Neutrophil (primary cell): ENCODE measurements around the gene CLCNKA.
"Not testable (repeated sequence)": the region's sequence is repeated elsewhere in the genome, so short reads cannot be mapped to it uniquely, and the experiment has no call there.

Experiments used
- H3K27ac ChIP-seq: fragments of 200-600 bp; sonication (generic); 2 replicates; pipeline ENCODE4 v1.5.1; 2016; ENCODE audit warnings: mild to moderate bottlenecking, moderate library complexity
- H3K27me3 ChIP-seq: fragments of 200-600 bp; sonication (generic); 2 replicates; pipeline ENCODE4 v1.6.0; 2016; ENCODE audit warnings: mild to moderate bottlenecking
- H3K36me3 ChIP-seq: fragments of 200-600 bp; sonication (generic); 2 replicates; pipeline ENCODE4 v1.5.1; 2017
- H3K4me1 ChIP-seq, 2 experiments: fragments of 200-600 bp in 1 of 2; sonication (generic) in 1 of 2; 1 replicate in 1 of 2; 2 replicates in 1 of 2; pipeline versions ENCODE4 v1.5.1 to v1.6.1; 2013 to 2016; ENCODE audit warnings: low read depth in 1 of 2, low read length in 1 of 2, mild to moderate bottlenecking in 1 of 2, moderate library complexity in 1 of 2; ENCODE audit not compliant: control insufficient read depth in 1 of 2, insufficient read depth in 1 of 2
- H3K4me3 ChIP-seq, 2 experiments: fragments of 200-600 bp in 1 of 2; sonication (generic) in 1 of 2; 1 replicate in 1 of 2; 2 replicates in 1 of 2; pipeline ENCODE4 v1.5.1; 2013 to 2016; ENCODE audit warnings: low read depth in 1 of 2, low read length in 1 of 2, mild to moderate bottlenecking in 1 of 2, moderate library complexity in 1 of 2
- H3K9me3 ChIP-seq: fragments of 200-600 bp; sonication (generic); 2 replicates; pipeline ENCODE4 v1.5.1; 2016
- TF ChIP-seq, protein P1 (sequence below): fragments of 200-600 bp; sonication (generic); IDR thresholded peaks from 2 replicates; pipeline ENCODE4 v1.5.1; 2016; ENCODE audit warnings: antibody characterized with exemption

Gene CLCNKA

GRCh38 chr1:16020325-16020724 lies 1.5 kb upstream of the CLCNKA start:
- Histone ChIP-seq H3K9me3 (no peaks in the 10 kb centered on the region), H3K27me3 (peaks cover 6% of the 10 kb centered on the region), H3K27ac (no peak overlapping the region), H3K36me3 (no peaks in the 10 kb centered on the region), H3K4me3 (no peak overlapping the region), H3K4me1 (no peaks in the 10 kb centered on the region)
- TF ChIP-seq, protein P1, sequence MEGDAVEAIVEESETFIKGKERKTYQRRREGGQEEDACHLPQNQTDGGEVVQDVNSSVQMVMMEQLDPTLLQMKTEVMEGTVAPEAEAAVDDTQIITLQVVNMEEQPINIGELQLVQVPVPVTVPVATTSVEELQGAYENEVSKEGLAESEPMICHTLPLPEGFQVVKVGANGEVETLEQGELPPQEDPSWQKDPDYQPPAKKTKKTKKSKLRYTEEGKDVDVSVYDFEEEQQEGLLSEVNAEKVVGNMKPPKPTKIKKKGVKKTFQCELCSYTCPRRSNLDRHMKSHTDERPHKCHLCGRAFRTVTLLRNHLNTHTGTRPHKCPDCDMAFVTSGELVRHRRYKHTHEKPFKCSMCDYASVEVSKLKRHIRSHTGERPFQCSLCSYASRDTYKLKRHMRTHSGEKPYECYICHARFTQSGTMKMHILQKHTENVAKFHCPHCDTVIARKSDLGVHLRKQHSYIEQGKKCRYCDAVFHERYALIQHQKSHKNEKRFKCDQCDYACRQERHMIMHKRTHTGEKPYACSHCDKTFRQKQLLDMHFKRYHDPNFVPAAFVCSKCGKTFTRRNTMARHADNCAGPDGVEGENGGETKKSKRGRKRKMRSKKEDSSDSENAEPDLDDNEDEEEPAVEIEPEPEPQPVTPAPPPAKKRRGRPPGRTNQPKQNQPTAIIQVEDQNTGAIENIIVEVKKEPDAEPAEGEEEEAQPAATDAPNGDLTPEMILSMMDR, result no peak

DNA sequence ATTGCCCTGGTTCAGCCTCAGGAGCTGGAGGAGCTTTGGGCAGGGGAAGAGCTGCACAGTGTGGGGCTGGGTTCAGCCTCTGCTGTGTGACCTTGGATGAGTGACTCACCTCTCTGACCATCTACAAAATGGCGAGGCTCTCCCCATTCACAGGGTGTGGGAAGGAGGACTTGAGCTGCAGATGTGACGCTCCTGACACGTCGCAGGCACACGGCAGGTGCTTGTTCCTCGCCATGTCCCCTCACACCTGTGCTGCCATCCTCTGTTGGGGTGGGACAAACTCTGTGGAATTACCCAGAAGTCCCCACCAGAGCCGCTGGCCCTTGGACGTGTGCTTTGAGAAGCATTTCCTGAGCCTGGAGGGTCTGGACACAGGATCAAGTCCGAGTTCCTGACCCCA lies 958 bp upstream of the CLCNKA start:
- not testable (repeated sequence) for H3K36me3 ChIP-seq, H3K27me3 ChIP-seq, H3K9me3 ChIP-seq, H3K27ac ChIP-seq, H3K4me3 ChIP-seq, H3K4me1 ChIP-seq

GRCh38 chr1:16022393-16022792 lies 557 bp downstream of the CLCNKA start:
- TF ChIP-seq, protein P1, result no peak
- Histone ChIP-seq H3K27ac (no peak overlapping the region), H3K9me3 (no peaks in the 10 kb centered on the region), H3K36me3 (no peaks in the 10 kb centered on the region), H3K27me3 (peaks cover 23% of the 10 kb centered on the region), H3K4me3 (no peak overlapping the region), H3K4me1 (no peaks in the 10 kb centered on the region)

DNA sequence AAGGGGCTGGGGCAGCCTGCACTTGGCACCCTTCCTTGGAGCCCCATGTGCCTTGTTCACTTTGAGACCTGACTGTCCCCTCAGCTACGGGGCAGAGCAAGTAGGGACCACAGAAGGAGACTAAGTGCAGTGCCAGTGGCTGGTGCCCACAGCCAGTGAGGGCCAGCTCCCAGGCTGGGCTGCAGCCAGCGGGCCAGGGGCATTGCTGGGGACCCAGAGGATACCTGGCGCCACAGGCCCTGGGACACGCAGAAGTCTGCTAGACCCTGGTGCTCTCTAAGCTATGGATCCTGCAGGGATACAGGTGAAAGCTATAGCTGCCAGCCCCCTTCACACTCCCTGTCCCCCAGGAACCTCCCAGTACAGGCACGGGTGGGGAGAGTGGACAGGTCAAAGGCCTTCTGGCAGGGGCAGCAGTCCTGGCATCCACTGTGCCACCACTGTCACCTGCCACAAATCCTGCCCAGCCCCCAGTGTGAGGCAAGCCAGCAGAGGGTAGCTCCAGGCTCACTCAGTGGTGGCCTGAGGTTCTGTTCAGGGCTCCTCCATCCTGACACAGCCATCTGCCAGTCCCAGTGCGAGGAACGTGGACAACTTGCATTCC lies 1.3 kb downstream of the CLCNKA start:
- TF ChIP-seq, protein P1, result no peak
- no peak overlapping the region for H3K4me3 ChIP-seq
- no peaks in the 10 kb centered on the region for H3K4me1 ChIP-seq
- no peak overlapping the region for H3K27ac ChIP-seq
- peaks cover 29% of the 10 kb centered on the region for H3K27me3 ChIP-seq
- H3K9me3 ChIP-seq, result no peaks in the 10 kb centered on the region
- H3K36me3 ChIP-seq, result no peaks in the 10 kb centered on the region

- peaks cover 36% of the 10 kb centered on the region for H3K27me3 ChIP-seq
- H3K4me1 ChIP-seq, H3K36me3 ChIP-seq, H3K4me3 ChIP-seq, H3K27ac ChIP-seq, H3K9me3 ChIP-seq: not testable (repeated sequence)
Observed at GRCh38 chr1:16026302-16026701, 4.5 kb downstream of the CLCNKA start.

DNA sequence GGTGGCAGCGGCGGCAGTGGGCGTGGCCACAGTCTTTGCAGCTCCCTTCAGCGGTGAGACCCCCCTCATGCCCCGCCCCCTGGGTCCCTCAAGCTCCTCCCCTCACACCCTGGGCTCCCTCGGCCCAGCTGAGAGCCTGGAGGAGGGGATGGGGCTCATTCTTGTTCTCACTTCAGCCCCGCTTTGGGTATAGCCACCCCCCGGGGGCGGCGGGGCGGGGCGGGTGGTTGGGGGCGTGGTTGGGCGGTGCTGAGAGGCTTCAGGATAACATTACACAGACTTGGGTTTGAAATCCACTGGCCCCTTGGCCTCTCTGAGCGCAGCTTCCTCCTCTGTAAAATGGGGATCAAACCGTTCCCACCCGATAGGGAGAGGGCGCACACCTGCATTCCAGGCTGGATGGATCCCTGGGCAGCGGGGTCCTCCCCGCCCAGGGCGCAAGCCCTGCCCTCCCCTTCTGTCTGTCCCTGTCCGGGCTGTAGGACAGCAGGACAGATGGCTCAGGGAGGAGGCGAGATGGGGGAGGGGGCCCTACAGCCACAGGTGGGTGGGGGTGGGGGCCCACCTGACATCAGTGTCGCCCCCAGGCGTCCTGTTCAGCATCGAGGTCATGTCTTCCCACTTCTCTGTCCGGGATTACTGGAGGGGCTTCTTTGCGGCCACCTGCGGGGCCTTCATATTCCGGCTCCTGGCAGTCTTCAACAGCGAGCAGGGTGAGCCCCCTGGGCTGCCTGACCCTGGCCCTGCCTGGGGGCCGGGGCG lies 5.1 kb downstream of the CLCNKA start:
- peaks cover 36% of the 10 kb centered on the region for H3K27me3 ChIP-seq
- H3K27ac ChIP-seq, result no peak overlapping the region
- H3K9me3 ChIP-seq, result no peaks in the 10 kb centered on the region

More for the DNA sequence above, 5.1 kb downstream of the CLCNKA start:
- TF ChIP-seq, protein P1, result no peak
- Histone ChIP-seq H3K4me3 (no peak overlapping the region), H3K4me1 (no peaks in the 10 kb centered on the region), H3K36me3 (no peaks in the 10 kb centered on the region)
